Activated CD4-positive, alpha-beta T cell treated with anti-CD3 and anti-CD28 coated beads, Interleukin-2, amount 10 ng/mL, durations not matched to agents 24 days and 14 days (primary cell): ENCODE data around the gene RPS17. TPM values are rescaled to one million over a fixed set of nuclear protein-coding genes. Genes with fewer than 3 reads are reported as not detected.

ENCODE experiments used
- DNase-seq: peaks from one replicate; pipeline ENCODE4 v3.0.0; 2022
- H3K27ac Mint-ChIP-seq: one replicate; pipeline ENCODE4 v1.8.0; 2022; ENCODE audit warnings: mild to moderate bottlenecking, mixed read lengths
- H3K27me3 Mint-ChIP-seq: one replicate; pipeline ENCODE4 v1.8.0; 2022; ENCODE audit warnings: mixed read lengths
- H3K36me3 Mint-ChIP-seq: one replicate; pipeline ENCODE4 v1.8.0; 2022; ENCODE audit warnings: low read depth, mild to moderate bottlenecking, mixed read lengths
- H3K4me1 Mint-ChIP-seq: one replicate; pipeline ENCODE4 v1.8.0; 2021; ENCODE audit warnings: mixed read lengths
- H3K4me3 Mint-ChIP-seq: one replicate; pipeline ENCODE4 v1.8.0; 2022; ENCODE audit warnings: mild to moderate bottlenecking, moderate library complexity, mixed read lengths
- H3K9me3 Mint-ChIP-seq: one replicate; pipeline ENCODE4 v1.8.0; 2021; ENCODE audit warnings: mixed read lengths
- intact Hi-C: fragments of 100-400 bp; cut with micrococcal nuclease; formaldehyde crosslinking; loops from one replicate; pipeline ENCODE4 v1.15.1; 2023
- total RNA-seq: library from RNA; stranded (reverse); gene quantifications from 2 replicates; pipeline ENCODE4 v1.2.3, GENCODE V29; 2022

Gene RPS17
- 2,675 and 2,728 TPM in 2 replicates for total RNA-seq

GRCh38 chr15:82540055-82540983, at the start of gene RPS17:
RPS17 (minus strand) TSS chr15:82540457; CDS start chr15:82540428, 29 bp downstream.
- peak; percentile 100 for DNase-seq
- Mint-ChIP-seq H3K36me3 (peaks cover 50% of the 10 kb centered on the region), H3K4me3 (peak within 1 kb of the TSS; percentile 86), H3K9me3 (no peaks in the 10 kb centered on the region), H3K27ac (peak within 1 kb of the TSS; percentile 92), H3K4me1 (peaks cover 34% of the 10 kb centered on the region), H3K27me3 (peaks cover 9% of the 10 kb centered on the region)
- intact Hi-C loops, result loop anchor here (1.0 to 5.0 kb wide), 3 partner anchors 210 to 447 kb away; partner anchors contain the start of genes RAMAC and WHAMM

- Mint-ChIP-seq H3K27me3 (peaks cover 32% of the 10 kb centered on the region), H3K4me1 (no peaks in the 10 kb centered on the region), H3K36me3 (no peaks in the 10 kb centered on the region), H3K9me3 (no peaks in the 10 kb centered on the region), H3K27ac (no peak overlapping the region), H3K4me3 (no peak overlapping the region)
- intact Hi-C loops, result no loop called here
- no peak for DNase-seq
These were observed 47.5 kb upstream of the RPS17 start for GRCh38 chr15:82587805-82588204.

- H3K36me3 Mint-ChIP-seq, result no peaks in the 10 kb centered on the region
These were observed 44.8 kb upstream of the RPS17 start for GRCh38 chr15:82585072-82585471.

GRCh38 chr15:82580713-82581112, 40.5 kb upstream of the RPS17 start:
- intact Hi-C loops, result no loop called here
- H3K4me3 Mint-ChIP-seq, result no peak overlapping the region
- no peak for DNase-seq
- no peak overlapping the region for H3K27ac Mint-ChIP-seq
- H3K27me3 Mint-ChIP-seq, result peaks cover 10% of the 10 kb centered on the region
- H3K4me1 Mint-ChIP-seq, result no peaks in the 10 kb centered on the region
- no peaks in the 10 kb centered on the region for H3K36me3 Mint-ChIP-seq
- H3K9me3 Mint-ChIP-seq, result no peaks in the 10 kb centered on the region

More at GRCh38 chr15:82585072-82585471, 44.8 kb upstream of the RPS17 start:
- Mint-ChIP-seq H3K4me3 (no peak overlapping the region), H3K4me1 (no peaks in the 10 kb centered on the region), H3K27ac (no peak overlapping the region), H3K27me3 (peaks cover 26% of the 10 kb centered on the region), H3K9me3 (no peaks in the 10 kb centered on the region)
- intact Hi-C loops, result no loop called here
- no peak for DNase-seq

GRCh38 chr15:82575335-82575734, 35.1 kb upstream of the RPS17 start:
- intact Hi-C loops, result no loop called here
- no peak overlapping the region for H3K4me3 Mint-ChIP-seq

GRCh38 chr15:82572986-82573385, 32.7 kb upstream of the RPS17 start:
- Mint-ChIP-seq H3K9me3 (no peaks in the 10 kb centered on the region), H3K4me1 (no peaks in the 10 kb centered on the region), H3K4me3 (no peak overlapping the region), H3K36me3 (no peaks in the 10 kb centered on the region), H3K27me3 (peaks cover 29% of the 10 kb centered on the region), H3K27ac (no peak overlapping the region)
- intact Hi-C loops, result no loop called here
- DNase-seq, result no peak

More at GRCh38 chr15:82575335-82575734, 35.1 kb upstream of the RPS17 start:
- no peaks in the 10 kb centered on the region for H3K9me3 Mint-ChIP-seq
- peaks cover 29% of the 10 kb centered on the region for H3K27me3 Mint-ChIP-seq
- no peaks in the 10 kb centered on the region for H3K4me1 Mint-ChIP-seq
- DNase-seq, result no peak
- H3K36me3 Mint-ChIP-seq, result no peaks in the 10 kb centered on the region
- no peak overlapping the region for H3K27ac Mint-ChIP-seq

DNA sequence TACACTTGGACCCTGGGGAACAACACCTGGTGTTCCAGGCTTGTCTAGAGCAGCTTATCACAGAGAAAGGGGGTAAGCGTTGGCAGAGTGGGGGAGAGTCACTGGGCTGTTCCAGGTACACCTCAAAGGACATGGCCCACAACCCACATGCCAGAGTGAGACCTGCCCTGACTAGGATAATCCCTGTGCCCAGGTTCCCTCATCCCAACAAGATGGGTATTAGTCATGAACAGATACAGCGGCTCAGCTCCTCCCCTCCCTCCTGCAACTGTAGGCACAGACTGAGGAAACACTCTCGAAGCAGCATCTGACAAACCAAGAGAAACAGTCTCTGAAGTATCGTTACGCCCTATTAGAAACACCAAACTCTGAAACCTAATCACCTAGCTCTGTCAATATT, 32.1 kb upstream of the RPS17 start:
- DNase-seq, result no peak
- intact Hi-C loops, result no loop called here
- Mint-ChIP-seq H3K36me3 (no peaks in the 10 kb centered on the region), H3K4me3 (no peak overlapping the region), H3K27ac (no peak overlapping the region), H3K4me1 (no peaks in the 10 kb centered on the region), H3K9me3 (no peaks in the 10 kb centered on the region), H3K27me3 (peaks cover 29% of the 10 kb centered on the region)

- no peaks in the 10 kb centered on the region for H3K9me3 Mint-ChIP-seq
- no peak for DNase-seq
- H3K27me3 Mint-ChIP-seq, result peaks cover 29% of the 10 kb centered on the region
- no peaks in the 10 kb centered on the region for H3K36me3 Mint-ChIP-seq
- intact Hi-C loops, result no loop called here
- no peaks in the 10 kb centered on the region for H3K4me1 Mint-ChIP-seq
- H3K27ac Mint-ChIP-seq, result no peak overlapping the region
- H3K4me3 Mint-ChIP-seq, result no peak overlapping the region
These were observed 31.5 kb upstream of the RPS17 start for GRCh38 chr15:82571722-82572222.

DNA sequence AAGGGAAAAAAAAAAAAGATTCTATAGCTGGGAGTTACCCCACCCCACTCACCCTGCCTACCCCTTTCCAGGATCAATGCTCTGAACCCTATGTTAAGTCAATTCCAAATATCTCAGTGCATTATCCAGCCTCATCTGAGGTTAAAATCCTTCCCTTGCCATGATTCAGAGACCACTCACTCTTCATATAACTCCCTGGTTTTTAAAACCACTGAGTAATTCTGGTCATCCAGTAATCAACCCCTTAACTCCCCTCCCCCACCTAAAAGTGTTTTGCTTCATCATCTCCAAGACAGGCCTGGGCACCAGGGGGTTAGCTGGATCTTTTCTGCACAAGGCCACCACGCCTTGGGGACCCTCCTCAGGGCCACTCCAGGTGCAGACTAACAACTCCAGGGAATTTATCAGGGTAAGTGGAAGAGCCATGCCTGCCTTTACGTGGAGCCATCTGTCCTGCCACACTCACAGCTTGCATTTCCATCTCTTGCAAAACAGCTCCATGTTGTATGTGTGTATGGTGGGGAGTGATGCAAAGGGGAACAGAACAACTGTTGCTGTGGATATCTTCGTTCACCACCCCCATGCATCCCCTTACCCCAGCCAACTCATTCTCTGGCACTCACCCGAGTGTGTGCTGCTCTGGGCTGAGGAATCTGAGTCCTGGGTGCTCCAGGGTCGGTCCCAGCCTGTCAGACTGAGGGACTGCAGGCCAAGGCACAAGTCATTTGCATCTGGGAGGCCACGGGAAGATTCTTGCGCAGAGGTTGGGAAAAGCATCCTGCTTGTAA, 30.7 kb upstream of the RPS17 start:
- DNase-seq, result no peak
- no peaks in the 10 kb centered on the region for H3K36me3 Mint-ChIP-seq
- no peak overlapping the region for H3K27ac Mint-ChIP-seq
- H3K27me3 Mint-ChIP-seq, result peaks cover 31% of the 10 kb centered on the region
- intact Hi-C loops, result no loop called here
- no peaks in the 10 kb centered on the region for H3K4me1 Mint-ChIP-seq
- H3K9me3 Mint-ChIP-seq, result no peaks in the 10 kb centered on the region
- H3K4me3 Mint-ChIP-seq, result no peak overlapping the region

GRCh38 chr15:82569834-82570233, 29.6 kb upstream of the RPS17 start:
- no peak for DNase-seq
- intact Hi-C loops, result no loop called here
- no peaks in the 10 kb centered on the region for H3K9me3 Mint-ChIP-seq
- no peaks in the 10 kb centered on the region for H3K4me1 Mint-ChIP-seq
- H3K27ac Mint-ChIP-seq, result no peak overlapping the region
- no peak overlapping the region for H3K4me3 Mint-ChIP-seq
- peaks cover 28% of the 10 kb centered on the region for H3K27me3 Mint-ChIP-seq
- no peaks in the 10 kb centered on the region for H3K36me3 Mint-ChIP-seq

GRCh38 chr15:82568986-82569385, 28.7 kb upstream of the RPS17 start:
- H3K9me3 Mint-ChIP-seq, result no peaks in the 10 kb centered on the region
- no peak overlapping the region for H3K4me3 Mint-ChIP-seq
- H3K27ac Mint-ChIP-seq, result no peak overlapping the region
- no peaks in the 10 kb centered on the region for H3K36me3 Mint-ChIP-seq
- H3K4me1 Mint-ChIP-seq, result no peaks in the 10 kb centered on the region
- peaks cover 28% of the 10 kb centered on the region for H3K27me3 Mint-ChIP-seq
- no peak for DNase-seq
- intact Hi-C loops, result no loop called here

- H3K36me3 Mint-ChIP-seq, result no peaks in the 10 kb centered on the region
- H3K4me3 Mint-ChIP-seq, result no peak overlapping the region
- H3K4me1 Mint-ChIP-seq, result no peaks in the 10 kb centered on the region
- no peak overlapping the region for H3K27ac Mint-ChIP-seq
- H3K27me3 Mint-ChIP-seq, result peaks cover 26% of the 10 kb centered on the region
- intact Hi-C loops, result no loop called here
- H3K9me3 Mint-ChIP-seq, result no peaks in the 10 kb centered on the region
- DNase-seq, result no peak
These were observed 27.4 kb upstream of the RPS17 start for GRCh38 chr15:82567661-82568060.

DNA sequence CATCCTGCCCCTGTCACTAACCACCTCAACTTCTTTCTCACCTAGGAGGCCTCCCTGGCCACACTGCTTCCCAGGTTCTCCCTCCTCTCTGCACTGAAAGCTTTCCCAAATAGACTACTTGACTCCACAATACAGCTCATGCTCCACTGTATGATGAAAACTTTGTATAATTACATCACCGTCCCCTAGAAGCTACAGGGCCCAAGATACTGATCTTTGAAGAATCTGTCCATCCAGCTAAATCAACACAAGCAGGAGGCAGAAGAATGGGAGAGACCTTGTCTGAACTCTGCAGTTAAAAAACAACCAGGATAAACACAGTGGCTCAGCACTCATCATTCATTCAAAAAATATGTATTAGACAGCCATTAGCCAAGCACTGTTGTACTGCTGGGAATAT, 26.4 kb upstream of the RPS17 start:
- Mint-ChIP-seq H3K9me3 (no peaks in the 10 kb centered on the region), H3K27ac (no peak overlapping the region), H3K4me3 (no peak overlapping the region), H3K36me3 (no peaks in the 10 kb centered on the region), H3K27me3 (peaks cover 24% of the 10 kb centered on the region), H3K4me1 (no peaks in the 10 kb centered on the region)
- intact Hi-C loops, result no loop called here
- DNase-seq, result no peak

GRCh38 chr15:82558502-82558901, 18.2 kb upstream of the RPS17 start:
- peaks cover 36% of the 10 kb centered on the region for H3K27me3 Mint-ChIP-seq
- no peak overlapping the region for H3K4me3 Mint-ChIP-seq
- no peaks in the 10 kb centered on the region for H3K9me3 Mint-ChIP-seq
- intact Hi-C loops, result no loop called here
- no peak for DNase-seq
- H3K4me1 Mint-ChIP-seq, result no peaks in the 10 kb centered on the region
- no peaks in the 10 kb centered on the region for H3K36me3 Mint-ChIP-seq
- no peak overlapping the region for H3K27ac Mint-ChIP-seq
